Muscle of leg (tissue), 11 donors: Measurements from ENCODE around the gene EEF2. TPM values are rescaled to one million over a fixed set of nuclear protein-coding genes. Genes with fewer than 3 reads are reported as not detected.
"Not testable (repeated sequence)": the region's sequence is repeated elsewhere in the genome, so short reads cannot be mapped to it uniquely, and the experiment has no call there.

Experiments
- DNase-seq: peaks from one replicate; pipeline ENCODE4 v3.0.0; 2013
- H3K27ac ChIP-seq: one replicate; pipeline ENCODE4 v1.5.1; 2013; ENCODE audit warnings: mild to moderate bottlenecking, low read length, control low read depth
- H3K27me3 ChIP-seq: one replicate; pipeline ENCODE4 v1.6.1; 2013; ENCODE audit warnings: low read length; ENCODE audit not compliant: control insufficient read depth, insufficient read depth
- H3K36me3 ChIP-seq: one replicate; pipeline ENCODE4 v1.6.1; 2013; ENCODE audit warnings: low read length; ENCODE audit not compliant: control insufficient read depth, insufficient read depth
- H3K4me1 ChIP-seq: one replicate; pipeline ENCODE4 v1.6.1; 2013; ENCODE audit warnings: low read length; ENCODE audit not compliant: control insufficient read depth, insufficient read depth
- H3K4me3 ChIP-seq: one replicate; pipeline ENCODE4 v1.5.1; 2013; ENCODE audit warnings: low read length, control low read depth
- H3K9me3 ChIP-seq: replicated peaks from 2 replicates; pipeline ENCODE4 v1.6.1; 2013; ENCODE audit warnings: low read depth, low read length; ENCODE audit not compliant: control insufficient read depth
- WGBS: methylation state at CpG from one replicate; pipeline ENCODE4 v1.1.5; 2013; ENCODE audit warnings: missing lambda C conversion rate; ENCODE audit not compliant: insufficient coverage; 5-methylcytosine and 5-hydroxymethylcytosine counted together
- polyA plus RNA-seq, 8 donors: library from polyadenylated mRNA; unstranded; fragments of 120-200 nt; gene quantifications; one replicate each; pipeline versions ENCODE4 v1.2.1 to v1.2.3, GENCODE V29; 2013; ENCODE audit warnings: inconsistent platforms in 1 of 8, low replicate concordance in 1 of 8; ENCODE audit not compliant: insufficient read length in 8 of 8, insufficient read depth in 1 of 8
- total RNA-seq: library from RNA; stranded (reverse); fragments of 120-200 nt; gene quantifications from one replicate; pipeline ENCODE4 v1.2.4, GENCODE V29; 2013

The EEF2 gene
- total and polyA plus RNA-seq, 9 donors: 2,533 to 3,060 (median 2,720) TPM

DNA sequence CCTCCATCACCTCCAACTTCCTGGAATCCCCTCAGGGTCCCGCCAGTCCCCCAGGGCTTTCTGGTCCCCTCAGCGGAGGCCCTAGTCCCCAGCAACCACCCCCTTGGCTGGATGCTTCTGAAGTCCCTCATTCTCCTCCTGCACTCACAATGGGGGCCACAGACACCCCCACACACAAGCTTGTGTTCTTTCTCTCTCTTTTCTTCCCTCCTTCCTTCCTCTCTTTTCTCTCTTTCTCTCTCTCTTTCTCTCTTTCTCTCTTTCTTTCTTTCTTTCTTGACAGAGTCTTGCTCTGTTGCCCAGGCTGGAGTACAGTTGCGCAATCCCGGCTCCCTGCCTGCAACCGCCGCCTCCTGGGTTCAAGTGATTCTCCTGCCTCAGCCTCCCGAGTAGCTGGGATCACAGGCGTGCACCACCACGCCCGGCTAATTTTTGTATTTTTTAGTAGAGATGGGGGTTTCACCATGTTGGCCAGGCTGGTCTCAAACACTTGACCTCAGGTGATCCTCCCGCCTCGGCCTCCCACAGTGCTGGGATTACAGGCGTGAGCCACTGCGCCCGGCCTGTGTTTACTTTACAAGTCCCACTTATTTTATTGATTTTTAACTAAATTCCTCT lies 37.8 kb downstream of the EEF2 start:
- H3K36me3 ChIP-seq, H3K4me3 ChIP-seq, H3K9me3 ChIP-seq, H3K27ac ChIP-seq, H3K27me3 ChIP-seq, DNase-seq: not testable (repeated sequence)
- 81% methylated on average over 13 of the region's 15 CpGs for WGBS
- peaks cover 33% of the 10 kb centered on the region for H3K4me1 ChIP-seq

DNA sequence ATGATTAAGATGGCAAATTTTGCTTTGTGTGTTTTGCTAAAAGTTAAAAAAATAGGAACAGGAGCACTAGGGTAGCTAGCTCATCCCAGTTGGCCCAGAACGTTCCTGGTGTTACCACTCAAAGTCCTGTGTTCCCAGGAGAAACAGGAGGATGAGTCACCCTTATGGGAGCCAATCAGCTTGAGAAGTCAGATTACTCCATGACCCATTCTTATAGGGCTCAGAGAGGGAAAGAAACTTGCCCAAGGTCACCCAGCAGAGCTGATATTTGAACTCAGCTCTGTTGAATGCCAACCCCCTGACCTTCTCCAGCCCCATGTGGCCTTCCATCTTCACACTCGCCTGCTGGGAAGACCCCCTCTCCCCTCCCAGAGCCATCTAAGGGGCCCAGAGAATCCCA lies 39.4 kb downstream of the EEF2 start:
- Histone ChIP-seq H3K4me3 (no peak overlapping the region), H3K36me3 (peaks cover 11% of the 10 kb centered on the region), H3K27me3 (no peaks in the 10 kb centered on the region), H3K9me3 (no peaks in the 10 kb centered on the region), H3K27ac (no peak overlapping the region), H3K4me1 (peaks cover 22% of the 10 kb centered on the region)
- 20% methylated on average over 1 of the region's 2 CpGs for WGBS
- no peak for DNase-seq

DNA sequence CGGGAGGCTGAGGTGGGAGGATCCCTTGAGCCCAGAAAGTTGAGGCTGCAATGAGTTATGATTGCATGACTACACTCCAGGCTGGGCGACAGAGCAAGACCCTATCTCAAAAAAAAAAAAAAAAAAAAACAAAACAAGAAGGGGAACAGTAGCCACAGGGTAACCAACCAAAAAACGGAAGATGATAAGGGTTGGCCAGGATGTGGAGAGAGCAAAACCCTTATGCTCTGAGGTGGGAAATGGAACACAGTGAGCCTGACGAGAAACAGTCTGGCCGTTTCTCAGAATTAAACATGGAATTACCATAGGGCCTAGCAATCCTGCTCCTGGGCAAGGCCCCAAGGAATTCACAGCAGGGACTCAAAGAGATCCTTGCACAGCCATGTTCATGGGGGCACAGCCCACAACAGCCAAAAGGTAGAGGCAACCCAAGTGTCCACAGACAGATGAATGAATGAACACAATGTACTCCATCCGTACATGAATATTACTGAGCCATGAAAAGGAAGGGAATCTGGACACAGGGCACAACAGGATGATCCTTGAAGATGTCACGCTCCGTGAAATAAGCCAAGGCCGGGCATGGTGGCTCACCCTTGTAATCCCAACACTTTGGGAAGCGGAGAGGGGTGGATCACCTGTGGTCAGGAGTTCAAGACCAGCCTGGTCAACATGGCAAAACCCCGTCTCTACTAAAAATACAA lies 41.1 kb downstream of the EEF2 start:
- Histone ChIP-seq H3K27me3 (no peaks in the 10 kb centered on the region), H3K4me3 (no peak overlapping the region)
- 77% methylated on average over 7 of the region's 11 CpGs for WGBS

DNA sequence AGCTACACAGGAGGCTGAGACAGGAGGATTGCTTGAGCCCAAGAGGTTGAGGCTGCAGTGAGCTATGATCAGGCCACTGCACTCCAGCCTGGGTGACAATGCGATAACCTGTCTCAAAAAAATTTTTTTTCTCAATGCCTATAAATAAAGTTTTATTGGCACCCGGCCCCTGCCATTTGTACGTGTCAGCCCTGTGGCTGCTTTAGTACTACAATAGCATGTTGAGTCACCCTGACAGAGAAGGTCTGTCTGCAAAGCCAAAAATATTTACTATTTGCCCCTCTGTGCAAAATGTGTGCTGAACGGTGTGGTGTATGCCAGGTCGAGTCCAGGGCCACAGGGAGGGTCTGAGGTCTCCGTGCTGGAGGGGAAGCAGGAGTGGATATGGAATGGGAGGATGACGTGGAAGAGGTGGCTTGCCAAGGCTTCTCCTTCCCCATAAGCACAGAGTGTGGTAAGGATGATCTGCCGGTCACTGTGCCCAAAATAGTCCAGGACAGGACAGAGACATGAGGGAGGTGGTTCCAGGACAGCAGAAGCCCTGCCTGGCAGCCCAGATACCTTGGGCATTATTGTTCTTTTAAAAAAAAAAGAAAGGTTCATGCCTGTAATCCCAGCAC lies 42.4 kb downstream of the EEF2 start:
- Histone ChIP-seq H3K27ac (peak overlapping the region; percentile 82), H3K27me3 (no peaks in the 10 kb centered on the region), H3K9me3 (no peaks in the 10 kb centered on the region), H3K4me1 (peaks cover 10% of the 10 kb centered on the region), H3K4me3 (no peak overlapping the region), H3K36me3 (peaks cover 11% of the 10 kb centered on the region)
- 50% methylated on average over 2 of the region's 8 CpGs for WGBS
- DNase-seq: peak; percentile 67

More for the DNA sequence above, 41.1 kb downstream of the EEF2 start:
- peaks cover 11% of the 10 kb centered on the region for H3K36me3 ChIP-seq
- no peak for DNase-seq
- peaks cover 10% of the 10 kb centered on the region for H3K4me1 ChIP-seq
- peak overlapping the region; percentile 7 for H3K27ac ChIP-seq
- no peaks in the 10 kb centered on the region for H3K9me3 ChIP-seq

DNA sequence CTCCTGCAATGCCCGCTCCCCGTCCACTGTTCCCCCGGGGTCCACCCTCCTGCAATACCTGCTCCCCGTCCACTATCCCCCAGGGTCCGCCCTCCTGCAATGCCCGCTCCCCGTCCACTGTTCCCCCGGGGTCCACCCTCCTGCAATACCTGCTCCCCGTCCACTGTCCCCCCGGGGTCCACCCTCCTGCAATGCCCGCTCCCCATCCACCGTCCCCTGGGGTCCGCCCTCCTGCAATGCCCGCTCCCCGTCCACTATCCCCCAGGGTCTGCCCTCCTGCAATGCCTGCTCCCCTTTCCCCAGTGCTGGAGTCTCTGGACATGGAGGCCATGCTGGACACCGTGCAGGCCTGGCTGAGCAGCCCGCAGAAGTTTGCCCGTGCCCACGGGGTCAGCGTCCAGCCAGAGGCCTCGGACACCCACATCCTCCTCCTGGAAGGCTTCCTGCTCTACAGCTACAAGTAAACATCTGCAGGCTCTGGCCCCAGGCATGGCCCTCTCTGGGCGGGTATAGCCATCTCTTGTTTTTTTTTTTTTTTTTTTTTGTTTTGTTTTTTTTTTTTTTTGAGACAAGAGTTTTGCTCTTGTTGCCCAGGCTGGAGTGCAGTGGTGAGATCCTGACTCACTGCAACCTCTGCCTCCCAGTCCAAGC lies 46.8 kb downstream of the EEF2 start:
- not testable (repeated sequence) for H3K27ac ChIP-seq, H3K9me3 ChIP-seq, DNase-seq, H3K36me3 ChIP-seq, H3K4me3 ChIP-seq
- Histone ChIP-seq H3K4me1 (peaks cover 12% of the 10 kb centered on the region), H3K27me3 (peaks cover 15% of the 10 kb centered on the region)
- WGBS: 88% methylated on average over 21 of the region's 22 CpGs

DNA sequence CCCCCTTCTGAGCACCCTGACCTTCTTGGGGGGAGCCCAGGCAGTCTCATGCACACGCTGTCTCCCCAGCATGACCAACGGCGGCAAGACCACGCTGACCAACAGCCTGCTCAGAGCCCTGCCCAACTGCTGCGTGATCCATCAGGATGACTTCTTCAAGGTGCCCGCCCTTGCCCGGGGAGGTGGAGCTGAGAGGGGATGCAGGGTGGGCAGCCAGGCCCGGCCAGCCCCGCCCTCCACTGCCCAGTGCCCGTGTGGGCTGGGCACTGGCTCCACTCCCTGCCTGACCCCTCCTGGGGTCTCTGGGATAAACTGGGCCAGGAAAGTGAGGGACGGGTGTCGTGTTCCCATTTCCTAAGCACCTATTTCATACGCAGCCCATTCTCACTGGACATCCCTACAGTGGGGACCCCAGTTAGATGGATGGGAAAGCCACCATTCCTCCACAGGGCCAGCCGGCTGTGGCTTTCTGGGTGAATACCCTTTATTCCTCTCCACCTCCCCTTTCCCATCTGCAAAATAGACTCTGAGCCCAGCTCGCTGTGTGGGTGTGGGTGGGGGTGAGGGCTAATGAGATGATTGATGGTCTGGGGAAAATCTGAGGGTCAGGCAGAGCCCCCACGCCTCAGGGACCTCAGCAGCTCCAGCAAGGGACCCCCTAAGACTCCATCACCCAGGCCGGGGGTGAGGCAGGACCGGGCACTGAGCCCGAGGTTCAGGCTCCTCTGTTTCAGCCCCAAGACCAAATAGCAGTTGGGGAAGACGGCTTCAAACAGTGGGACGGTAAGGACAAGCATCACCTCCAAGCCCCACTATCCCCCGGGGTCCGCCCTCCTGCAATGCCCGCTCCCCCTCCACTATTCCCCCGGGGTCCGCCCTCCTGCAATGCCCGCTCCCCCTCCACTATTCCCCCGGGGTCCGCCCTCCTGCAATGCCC lies 48.5 kb downstream of the EEF2 start:
- Histone ChIP-seq H3K36me3 (no peaks in the 10 kb centered on the region), H3K4me3 (no peak overlapping the region), H3K27ac (no peak overlapping the region), H3K9me3 (no peaks in the 10 kb centered on the region), H3K27me3 (peaks cover 29% of the 10 kb centered on the region), H3K4me1 (peaks cover 4% of the 10 kb centered on the region)
- DNase-seq: no peak
- 79% methylated on average over 11 of the region's 29 CpGs for WGBS

DNA sequence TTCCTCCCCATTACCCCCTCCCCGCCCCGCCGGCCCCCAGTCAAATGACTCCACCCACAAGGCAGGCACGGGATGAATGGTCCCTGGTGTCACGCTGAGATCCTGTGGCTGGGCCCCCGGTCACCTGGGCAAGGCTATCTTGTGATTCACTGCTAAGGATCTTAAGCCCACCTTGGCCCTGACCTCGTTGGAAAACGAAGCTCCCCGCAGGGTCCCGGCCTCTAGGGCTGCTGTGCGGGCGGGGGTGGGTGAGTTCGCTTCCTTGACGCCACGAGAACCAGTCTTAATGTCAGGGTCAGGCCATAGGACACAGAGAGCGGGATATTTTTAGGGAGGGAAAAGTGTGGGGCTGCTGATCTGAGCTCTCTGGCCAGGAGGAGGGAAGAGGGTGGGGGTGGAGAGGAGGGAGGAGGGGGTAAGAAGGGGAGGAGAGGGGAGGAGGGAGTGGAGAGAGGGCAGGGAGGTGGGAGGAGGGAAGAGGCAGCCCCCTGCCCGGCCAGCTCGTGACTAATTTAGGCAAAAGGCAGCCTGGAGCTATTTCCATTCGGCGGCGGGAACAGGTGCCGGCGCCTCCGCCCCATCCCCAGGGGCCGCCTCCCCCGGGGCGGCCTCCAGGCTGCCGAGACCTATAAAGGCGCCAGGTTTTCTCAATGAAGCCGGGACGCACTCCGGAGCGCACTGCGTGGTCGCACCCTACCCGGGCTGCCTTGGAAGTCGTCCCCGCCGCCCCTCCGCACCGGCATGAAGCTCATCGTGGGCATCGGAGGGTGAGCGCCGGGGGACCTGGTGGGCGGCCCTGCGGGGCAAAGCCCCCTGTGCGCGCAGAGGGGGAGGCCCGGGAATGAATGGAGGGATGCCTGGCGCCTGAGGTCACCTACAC lies 52.1 kb downstream of the EEF2 start, which contains the start of gene NMRK2:
TSS of gene NMRK2 (plus strand) at position 139 of the 880 bp plus-strand sequence. CDS start at position 742, 603 bp downstream.
- peak; percentile 63 for DNase-seq
- H3K27me3 ChIP-seq: peaks cover 31% of the 10 kb centered on the region
- H3K4me1 ChIP-seq: peaks cover 12% of the 10 kb centered on the region
- no peaks in the 10 kb centered on the region for H3K36me3 ChIP-seq
- H3K9me3 ChIP-seq: no peaks in the 10 kb centered on the region
- 1% methylated on average over 46 of the region's 51 CpGs for WGBS
- H3K27ac ChIP-seq: peak within 1 kb of the TSS; percentile 83
- H3K4me3 ChIP-seq: peak within 1 kb of the TSS; percentile 48

DNA sequence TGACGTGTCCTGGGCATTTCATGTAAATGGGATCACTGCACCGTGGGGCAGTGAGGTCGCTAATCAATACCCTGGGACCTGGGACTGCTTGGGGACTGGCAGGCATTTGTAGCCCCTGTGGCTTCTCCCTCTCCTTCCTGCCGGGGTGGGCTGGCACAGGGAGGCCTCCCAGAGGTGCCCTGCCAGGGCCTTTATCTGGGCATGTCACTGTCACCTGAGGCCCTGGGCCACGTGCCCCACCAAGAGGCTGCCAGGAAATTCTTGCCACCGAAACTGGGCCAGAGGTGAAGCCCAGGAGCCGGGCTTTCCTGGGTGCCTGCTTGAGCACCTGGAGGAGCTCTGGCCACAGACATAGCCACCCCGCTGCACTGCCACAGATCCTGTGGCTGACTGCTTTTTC lies 54.2 kb downstream of the EEF2 start:
- WGBS: 62% methylated on average over 8 of the region's 8 CpGs
- peaks cover 31% of the 10 kb centered on the region for H3K27me3 ChIP-seq
- no peaks in the 10 kb centered on the region for H3K9me3 ChIP-seq
- peak; percentile 29 for DNase-seq
- H3K36me3 ChIP-seq: no peaks in the 10 kb centered on the region
- peak overlapping the region; percentile 47 for H3K27ac ChIP-seq
- peaks cover 16% of the 10 kb centered on the region for H3K4me1 ChIP-seq
- H3K4me3 ChIP-seq: no peak overlapping the region
